Measurements from ENCODE around the gene TBC1D5. TPM values are rescaled to one million over a fixed set of nuclear protein-coding genes. Genes with fewer than 3 reads are reported as not detected.

Gene TBC1D5
- total RNA-seq, 4 donors from 2014 or later, result 51.9 to 66.8 (median 60.1) TPM

DNA sequence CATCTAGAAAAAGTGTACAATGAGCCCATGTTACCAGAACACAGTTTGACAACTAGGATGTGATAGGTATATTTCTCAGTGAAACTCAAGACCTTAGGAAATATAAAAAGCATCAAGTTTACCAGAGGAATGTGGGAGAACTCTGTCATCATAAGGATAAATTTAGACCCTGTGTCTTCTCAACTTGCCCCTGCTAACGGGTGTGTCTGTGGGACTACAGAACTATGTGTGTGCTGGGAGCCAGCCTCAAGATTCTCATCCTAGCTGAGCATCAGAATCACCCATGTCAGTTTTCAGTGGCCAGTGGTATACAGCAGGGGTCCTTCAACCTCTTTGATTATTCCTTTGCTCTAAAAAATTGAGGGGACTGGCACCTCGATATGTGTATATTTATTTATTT, 464.4 kb downstream of the TBC1D5 start:
- TF ChIP-seq, protein P1, sequence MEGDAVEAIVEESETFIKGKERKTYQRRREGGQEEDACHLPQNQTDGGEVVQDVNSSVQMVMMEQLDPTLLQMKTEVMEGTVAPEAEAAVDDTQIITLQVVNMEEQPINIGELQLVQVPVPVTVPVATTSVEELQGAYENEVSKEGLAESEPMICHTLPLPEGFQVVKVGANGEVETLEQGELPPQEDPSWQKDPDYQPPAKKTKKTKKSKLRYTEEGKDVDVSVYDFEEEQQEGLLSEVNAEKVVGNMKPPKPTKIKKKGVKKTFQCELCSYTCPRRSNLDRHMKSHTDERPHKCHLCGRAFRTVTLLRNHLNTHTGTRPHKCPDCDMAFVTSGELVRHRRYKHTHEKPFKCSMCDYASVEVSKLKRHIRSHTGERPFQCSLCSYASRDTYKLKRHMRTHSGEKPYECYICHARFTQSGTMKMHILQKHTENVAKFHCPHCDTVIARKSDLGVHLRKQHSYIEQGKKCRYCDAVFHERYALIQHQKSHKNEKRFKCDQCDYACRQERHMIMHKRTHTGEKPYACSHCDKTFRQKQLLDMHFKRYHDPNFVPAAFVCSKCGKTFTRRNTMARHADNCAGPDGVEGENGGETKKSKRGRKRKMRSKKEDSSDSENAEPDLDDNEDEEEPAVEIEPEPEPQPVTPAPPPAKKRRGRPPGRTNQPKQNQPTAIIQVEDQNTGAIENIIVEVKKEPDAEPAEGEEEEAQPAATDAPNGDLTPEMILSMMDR (IDR thresholded peaks at IDR 0.05), result no peak
- no peak for TF ChIP-seq POLR2A (IDR thresholded peaks at IDR 0.05)
- 92 to 93% methylated on average over 2 of the region's 2 CpGs for WGBS, 2 donors
- no peak for DNase-seq (ENCODE audit: low spot score in 2 of 2)
- no peak overlapping the region for H3K4me3 ChIP-seq (ENCODE audit: low read depth, poor library complexity, severe bottlenecking)
- intact Hi-C loops (cut with DNase I; ENCODE audit: low total_unique reads), result no loop called here

DNA sequence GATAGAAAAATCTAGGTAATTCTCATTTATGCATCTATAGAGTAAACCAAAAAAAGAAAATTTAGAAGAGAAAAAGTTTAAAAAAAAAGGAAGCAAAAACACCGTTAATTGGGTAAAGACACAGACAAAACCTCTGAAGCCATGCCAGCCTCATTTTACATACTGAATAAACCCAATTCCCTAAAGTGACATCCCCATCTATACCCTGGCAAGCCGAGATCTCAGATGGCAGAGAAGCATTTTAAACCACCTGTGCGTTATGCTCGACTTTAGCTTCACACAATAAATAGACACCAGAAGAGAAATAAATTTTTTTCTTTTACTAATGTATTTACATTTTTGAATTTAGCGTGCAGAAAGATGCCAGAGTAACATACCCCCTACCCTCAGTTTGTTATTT, 475.6 kb downstream of the TBC1D5 start:
- 93 to 95% methylated on average over 5 of the region's 5 CpGs for WGBS, 2 donors
- no peak overlapping the region for H3K4me3 ChIP-seq (ENCODE audit: low read depth, poor library complexity, severe bottlenecking)
- TF ChIP-seq, protein P1 (IDR thresholded peaks at IDR 0.05), result no peak
- no peak for TF ChIP-seq POLR2A (IDR thresholded peaks at IDR 0.05)
- intact Hi-C loops (cut with DNase I; ENCODE audit: low total_unique reads), result no loop called here
- DNase-seq (ENCODE audit: low spot score in 2 of 2), result no peak

DNA sequence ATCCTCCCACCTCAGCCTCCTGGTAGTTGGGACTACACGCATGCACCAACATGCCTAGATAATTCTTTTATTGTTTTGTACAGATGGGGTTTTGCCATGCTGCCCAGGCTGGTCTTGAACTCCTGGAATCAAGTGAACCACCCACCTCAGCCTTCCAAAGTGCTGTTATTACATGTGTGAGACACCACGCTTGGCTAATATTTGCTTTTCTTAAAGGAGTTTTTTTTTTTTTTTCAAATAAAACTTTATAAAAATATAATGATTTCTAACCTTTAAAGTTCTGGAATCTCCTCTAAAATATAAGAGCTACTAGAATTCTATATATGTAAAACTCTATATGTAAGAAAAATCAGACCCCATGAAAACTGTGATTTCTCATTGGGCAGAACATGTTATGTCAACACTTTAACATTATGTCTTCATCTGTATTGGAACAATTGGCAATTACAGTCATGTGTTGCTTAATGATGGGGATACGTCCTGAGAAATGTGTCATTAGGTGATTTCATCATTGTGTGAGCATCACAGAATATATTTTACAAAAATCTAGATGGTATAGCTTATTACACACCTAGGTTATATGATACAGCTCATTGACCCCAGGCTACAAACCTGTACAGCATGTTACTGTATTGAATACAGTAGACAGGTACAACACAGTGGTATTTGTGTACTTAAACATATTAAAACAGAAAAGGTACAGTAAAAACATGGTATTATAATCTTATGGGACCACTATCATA, 480.6 kb downstream of the TBC1D5 start:
- intact Hi-C loops (cut with DNase I; ENCODE audit: low total_unique reads), result loop anchor here (5.0 kb wide), 1 partner anchor 576 kb away; no protein-coding TSS in a partner anchor
- no peak overlapping the region for H3K4me3 ChIP-seq (ENCODE audit: low read depth, poor library complexity, severe bottlenecking)
- TF ChIP-seq, protein P1 (IDR thresholded peaks at IDR 0.05), result no peak
- TF ChIP-seq POLR2A (IDR thresholded peaks at IDR 0.05), result no peak
- DNase-seq (ENCODE audit: low spot score in 2 of 2), result no peak
- 81 to 83% methylated on average over 3 of the region's 3 CpGs for WGBS, 2 donors

DNA sequence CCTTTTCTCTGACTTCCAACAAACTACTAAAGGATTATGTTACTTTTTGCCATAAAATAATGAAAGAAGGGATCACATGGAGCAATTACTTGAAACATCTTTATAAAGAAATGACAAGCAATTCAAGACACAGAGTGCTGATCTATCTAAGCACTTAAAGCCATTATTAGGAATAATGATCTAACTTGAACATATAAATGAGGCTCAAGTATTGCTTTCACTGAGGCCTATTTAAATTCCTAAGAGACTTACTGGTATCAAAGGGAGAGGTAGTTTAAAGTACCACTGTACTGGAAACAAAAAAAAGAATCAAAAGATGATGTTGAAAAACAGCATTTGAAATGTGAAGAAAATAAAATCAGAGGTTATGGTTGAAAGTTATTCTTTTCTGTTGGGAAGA, 482.2 kb downstream of the TBC1D5 start:
- intact Hi-C loops (cut with DNase I; ENCODE audit: low total_unique reads), result loop anchor here (5.0 kb wide), 1 partner anchor 577 kb away; no protein-coding TSS in a partner anchor
- H3K4me3 ChIP-seq (ENCODE audit: low read depth, poor library complexity, severe bottlenecking), result no peak overlapping the region
- DNase-seq (ENCODE audit: low spot score in 2 of 2), result no peak
- TF ChIP-seq, protein P1 (IDR thresholded peaks at IDR 0.05), result no peak
- TF ChIP-seq POLR2A (IDR thresholded peaks at IDR 0.05), result no peak

DNA sequence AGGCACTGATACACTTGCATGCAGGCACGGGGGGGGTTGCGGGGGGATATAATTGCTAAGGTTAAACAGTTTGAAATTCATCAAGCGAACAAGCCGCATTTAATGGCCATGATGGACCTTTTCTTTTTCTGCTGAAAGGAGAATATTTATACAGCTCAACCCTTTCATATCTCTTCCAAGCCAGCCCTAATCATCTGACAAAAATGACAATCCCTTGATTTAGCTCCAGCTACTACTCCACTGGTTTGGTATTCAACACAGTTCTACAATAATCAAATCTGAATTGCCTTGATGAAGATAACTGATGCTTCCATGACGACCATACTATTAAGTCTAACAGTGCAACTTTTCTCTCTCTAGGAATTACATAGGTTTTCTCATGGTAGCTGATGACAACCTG, 482.7 kb downstream of the TBC1D5 start:
- 79 to 85% methylated on average over 5 of the region's 5 CpGs for WGBS, 2 donors
- no peak for TF ChIP-seq POLR2A (IDR thresholded peaks at IDR 0.05)
- TF ChIP-seq, protein P1 (IDR thresholded peaks at IDR 0.05), result no peak
- intact Hi-C loops (cut with DNase I; ENCODE audit: low total_unique reads), result loop anchor here (5.0 kb wide), 1 partner anchor 578 kb away; no protein-coding TSS in a partner anchor

More for the DNA sequence above, 482.7 kb downstream of the TBC1D5 start:
- DNase-seq (ENCODE audit: low spot score in 2 of 2), result no peak
- no peak overlapping the region for H3K4me3 ChIP-seq (ENCODE audit: low read depth, poor library complexity, severe bottlenecking)
